Activated naive CD8-positive, alpha-beta T cell treated with anti-CD3 and anti-CD28 coated beads, Interleukin-2, amount 10 ng/mL, durations not matched to agents 7 days and 5 days (primary cell): ENCODE measurements around the gene GCLC. TPM values are rescaled to one million over a fixed set of nuclear protein-coding genes. Genes with fewer than 3 reads are reported as not detected.

Experiments
- ATAC-seq: fragments of 150-1000 bp; cut with Tn5 transposase; one replicate; pipeline ENCODE4 v1.10.0; 2021; ENCODE audit warnings: low read depth, moderate library complexity
- POLR2A ChIA-PET: fragments of 350-600 bp; sonication (Branson Sonifier 250); formaldehyde crosslinking; loops from one replicate; lab custom pipeline; 2021; ENCODE audit warnings: antibody characterized with exemption; lab: Charles Lee
- DNase-seq: peaks from one replicate; pipeline ENCODE4 v3.0.0; 2021
- H3K27ac Mint-ChIP-seq: one replicate; pipeline ENCODE4 v1.8.0; 2022; ENCODE audit warnings: mild to moderate bottlenecking, mixed read lengths
- H3K27me3 Mint-ChIP-seq: one replicate; pipeline ENCODE4 v1.8.0; 2022; ENCODE audit warnings: mild to moderate bottlenecking, moderate library complexity, mixed read lengths
- H3K36me3 Mint-ChIP-seq: one replicate; pipeline ENCODE4 v1.8.0; 2021; ENCODE audit warnings: mild to moderate bottlenecking, mixed read lengths
- H3K4me1 Mint-ChIP-seq: one replicate; pipeline ENCODE4 v1.8.0; 2021; ENCODE audit warnings: mixed read lengths
- H3K4me3 Mint-ChIP-seq: one replicate; pipeline ENCODE4 v1.8.0; 2022; ENCODE audit warnings: mild to moderate bottlenecking, moderate library complexity, mixed read lengths
- H3K9me3 Mint-ChIP-seq: one replicate; pipeline ENCODE4 v1.8.0; 2021; ENCODE audit warnings: mixed read lengths
- total RNA-seq, 2 experiments: library from RNA; stranded (reverse); gene quantifications; one replicate each; pipeline ENCODE4 v1.2.3, GENCODE V29; 2021

The GCLC gene
- total RNA-seq, 2 experiments from 2014 or later, result 32.2 to 33.7 TPM

GRCh38 chr6:53529324-53530036 lies 15.4 kb downstream of the GCLC start:
- Mint-ChIP-seq H3K9me3 (no peaks in the 10 kb centered on the region), H3K36me3 (peaks cover 3% of the 10 kb centered on the region), H3K27me3 (no peaks in the 10 kb centered on the region), H3K4me3 (no peak overlapping the region), H3K4me1 (peaks cover 20% of the 10 kb centered on the region), H3K27ac (no peak overlapping the region)
- DNase-seq, result no peak
- POLR2A ChIA-PET, result no interaction called here
- no peak for ATAC-seq

- no peaks in the 10 kb centered on the region for H3K9me3 Mint-ChIP-seq
- DNase-seq (no peak), ATAC-seq (no peak)
- no peak overlapping the region for H3K27ac Mint-ChIP-seq
- peaks cover 20% of the 10 kb centered on the region for H3K4me1 Mint-ChIP-seq
- no peak overlapping the region for H3K4me3 Mint-ChIP-seq
- no peaks in the 10 kb centered on the region for H3K27me3 Mint-ChIP-seq
- POLR2A ChIA-PET, result no interaction called here
- no peaks in the 10 kb centered on the region for H3K36me3 Mint-ChIP-seq
These were observed 16.8 kb downstream of the GCLC start for GRCh38 chr6:53528107-53528506.

- ATAC-seq (no peak), DNase-seq (no peak)
- POLR2A ChIA-PET, result no interaction called here
- Mint-ChIP-seq H3K4me3 (no peak overlapping the region), H3K27ac (no peak overlapping the region), H3K4me1 (peaks cover 13% of the 10 kb centered on the region), H3K36me3 (no peaks in the 10 kb centered on the region), H3K27me3 (no peaks in the 10 kb centered on the region), H3K9me3 (no peaks in the 10 kb centered on the region)
These were observed 17.6 kb downstream of the GCLC start for GRCh38 chr6:53527249-53527765.

- Mint-ChIP-seq H3K27me3 (no peaks in the 10 kb centered on the region), H3K9me3 (no peaks in the 10 kb centered on the region), H3K27ac (no peak overlapping the region), H3K4me1 (peaks cover 3% of the 10 kb centered on the region), H3K36me3 (no peaks in the 10 kb centered on the region), H3K4me3 (no peak overlapping the region)
- DNase-seq (no peak), ATAC-seq (no peak)
- POLR2A ChIA-PET, result no interaction called here
These were observed 18.9 kb downstream of the GCLC start for GRCh38 chr6:53526000-53526399.

- no peaks in the 10 kb centered on the region for H3K36me3 Mint-ChIP-seq
- H3K4me1 Mint-ChIP-seq, result no peaks in the 10 kb centered on the region
- POLR2A ChIA-PET, result no interaction called here
These were observed 20.5 kb downstream of the GCLC start for GRCh38 chr6:53524455-53524815.

GRCh38 chr6:53523511-53524454 lies 21.1 kb downstream of the GCLC start:
- no peaks in the 10 kb centered on the region for H3K27me3 Mint-ChIP-seq
- H3K27ac Mint-ChIP-seq, result no peak overlapping the region
- H3K4me3 Mint-ChIP-seq, result no peak overlapping the region
- POLR2A ChIA-PET, result no interaction called here
- no peak for ATAC-seq
- DNase-seq, result no peak
- H3K36me3 Mint-ChIP-seq, result no peaks in the 10 kb centered on the region
- no peaks in the 10 kb centered on the region for H3K4me1 Mint-ChIP-seq
- no peaks in the 10 kb centered on the region for H3K9me3 Mint-ChIP-seq

More at GRCh38 chr6:53524455-53524815, 20.5 kb downstream of the GCLC start:
- DNase-seq (no peak), ATAC-seq (no peak)
- H3K9me3 Mint-ChIP-seq, result no peaks in the 10 kb centered on the region
- no peaks in the 10 kb centered on the region for H3K27me3 Mint-ChIP-seq
- no peak overlapping the region for H3K27ac Mint-ChIP-seq
- H3K4me3 Mint-ChIP-seq, result no peak overlapping the region

GRCh38 chr6:53520320-53520928 lies 24.5 kb downstream of the GCLC start:
- no peak overlapping the region for H3K4me3 Mint-ChIP-seq
- no peaks in the 10 kb centered on the region for H3K9me3 Mint-ChIP-seq
- no peaks in the 10 kb centered on the region for H3K4me1 Mint-ChIP-seq
- ATAC-seq, result no peak
- no peaks in the 10 kb centered on the region for H3K27me3 Mint-ChIP-seq
- no peak overlapping the region for H3K27ac Mint-ChIP-seq
- POLR2A ChIA-PET, result no interaction called here
- H3K36me3 Mint-ChIP-seq, result peaks cover 4% of the 10 kb centered on the region
- DNase-seq, result no peak

- POLR2A ChIA-PET, result no interaction called here
- no peak for ATAC-seq
- Mint-ChIP-seq H3K9me3 (no peaks in the 10 kb centered on the region), H3K4me1 (no peaks in the 10 kb centered on the region), H3K36me3 (peaks cover 7% of the 10 kb centered on the region), H3K4me3 (no peak overlapping the region), H3K27ac (no peak overlapping the region), H3K27me3 (no peaks in the 10 kb centered on the region)
- DNase-seq, result no peak
These were observed 26.0 kb downstream of the GCLC start for GRCh38 chr6:53518862-53519261.

- Mint-ChIP-seq H3K4me3 (no peak overlapping the region), H3K27me3 (no peaks in the 10 kb centered on the region), H3K27ac (no peak overlapping the region), H3K36me3 (peaks cover 7% of the 10 kb centered on the region), H3K4me1 (no peaks in the 10 kb centered on the region), H3K9me3 (no peaks in the 10 kb centered on the region)
- no peak for DNase-seq
- POLR2A ChIA-PET, result no interaction called here
- no peak for ATAC-seq
These were observed 27.9 kb downstream of the GCLC start for GRCh38 chr6:53517021-53517420.

GRCh38 chr6:53514677-53515076 lies 30.2 kb downstream of the GCLC start:
- DNase-seq (no peak), ATAC-seq (no peak)
- POLR2A ChIA-PET, result no interaction called here
- Mint-ChIP-seq H3K27me3 (no peaks in the 10 kb centered on the region), H3K4me3 (no peak overlapping the region), H3K36me3 (peaks cover 7% of the 10 kb centered on the region), H3K4me1 (no peaks in the 10 kb centered on the region), H3K27ac (no peak overlapping the region), H3K9me3 (no peaks in the 10 kb centered on the region)

- no peaks in the 10 kb centered on the region for H3K27me3 Mint-ChIP-seq
- no peak for DNase-seq
- no peaks in the 10 kb centered on the region for H3K4me1 Mint-ChIP-seq
- no peaks in the 10 kb centered on the region for H3K9me3 Mint-ChIP-seq
- no peak overlapping the region for H3K4me3 Mint-ChIP-seq
- ATAC-seq, result no peak
- no peak overlapping the region for H3K27ac Mint-ChIP-seq
- H3K36me3 Mint-ChIP-seq, result peaks cover 7% of the 10 kb centered on the region
- POLR2A ChIA-PET, result no interaction called here
These were observed 31.4 kb downstream of the GCLC start for GRCh38 chr6:53513519-53513966.

- H3K36me3 Mint-ChIP-seq, result peaks cover 7% of the 10 kb centered on the region
These were observed 31.8 kb downstream of the GCLC start for GRCh38 chr6:53513056-53513455.

GRCh38 chr6:53512626-53513025 lies 32.3 kb downstream of the GCLC start:
- no peak for ATAC-seq
- Mint-ChIP-seq H3K36me3 (peaks cover 7% of the 10 kb centered on the region), H3K27me3 (no peaks in the 10 kb centered on the region), H3K9me3 (no peaks in the 10 kb centered on the region), H3K4me3 (no peak overlapping the region), H3K4me1 (no peaks in the 10 kb centered on the region), H3K27ac (no peak overlapping the region)
- no peak for DNase-seq
- POLR2A ChIA-PET, result no interaction called here

More at GRCh38 chr6:53513056-53513455, 31.8 kb downstream of the GCLC start:
- H3K27ac Mint-ChIP-seq, result no peak overlapping the region
- DNase-seq (no peak), ATAC-seq (no peak)
- no peaks in the 10 kb centered on the region for H3K9me3 Mint-ChIP-seq
- H3K4me3 Mint-ChIP-seq, result no peak overlapping the region
- no peaks in the 10 kb centered on the region for H3K4me1 Mint-ChIP-seq
- POLR2A ChIA-PET, result no interaction called here
- no peaks in the 10 kb centered on the region for H3K27me3 Mint-ChIP-seq
